ENCODE data around the gene UMAD1.

GRCh38 chr7:7815395-7815794 lies 174.8 kb downstream of the UMAD1 start:
- TF ChIP-seq POLR2AphosphoS5 (IDR thresholded peaks at IDR 0.05; ENCODE audit: low read depth) (no peak), ETS1 (IDR thresholded peaks at IDR 0.05) (no peak), CTCF (conservative IDR thresholded peaks at IDR 0.05; ENCODE audit: low read depth in 2 of 2) (no peak), EZH2 (IDR thresholded peaks at IDR 0.05; ENCODE audit: low read depth, unreplicated experiment) (no peak), REST (IDR thresholded peaks at IDR 0.05; ENCODE audit: unreplicated experiment) (no peak), EZH2phosphoT487 (IDR thresholded peaks at IDR 0.05; ENCODE audit: unreplicated experiment) (no peak), JUNB (IDR thresholded peaks at IDR 0.05; ENCODE audit: unreplicated experiment) (no peak), CREB1 (CRISPR knock-in tag; IDR thresholded peaks at IDR 0.05; ENCODE audit: low read depth) (no peak), STAT1 (IDR thresholded peaks at IDR 0.05; ENCODE audit: unreplicated experiment) (no peak), NANOG (IDR thresholded peaks at IDR 0.05; ENCODE audit: borderline replicate concordance) (no peak)
